ENCODE results near the gene PRUNE2.
"Not testable (repeated sequence)": the region's sequence is repeated elsewhere in the genome, so short reads cannot be mapped to it uniquely, and the experiment has no call there.

Gene PRUNE2

GRCh38 chr9:76858248-76858647 is 47.7 kb downstream of the PRUNE2 start:
- not testable (repeated sequence) for DNase-seq

- DNase-seq = no peak
These were observed 49.9 kb downstream of the PRUNE2 start for GRCh38 chr9:76856016-76856415.

- no peak for DNase-seq
These were observed 50.9 kb downstream of the PRUNE2 start for GRCh38 chr9:76855015-76855414.

GRCh38 chr9:76852026-76852425 is 53.9 kb downstream of the PRUNE2 start:
- no peak for DNase-seq

GRCh38 chr9:76846297-76846696 is 59.6 kb downstream of the PRUNE2 start:
- DNase-seq = no peak

GRCh38 chr9:76845254-76845653 is 60.7 kb downstream of the PRUNE2 start:
- no peak for DNase-seq

- peak; percentile 23 for DNase-seq
These were observed 70.2 kb downstream of the PRUNE2 start for GRCh38 chr9:76835571-76836283.

GRCh38 chr9:76828447-76828846 is 77.5 kb downstream of the PRUNE2 start:
- no peak for DNase-seq

- no peak for DNase-seq
These were observed 78.4 kb downstream of the PRUNE2 start for GRCh38 chr9:76827296-76828080.

- DNase-seq = no peak
These were observed 85.5 kb downstream of the PRUNE2 start for GRCh38 chr9:76820431-76820830.

- peak; percentile 47 for DNase-seq
These were observed 87.6 kb downstream of the PRUNE2 start for GRCh38 chr9:76818271-76818670.

GRCh38 chr9:76817489-76817888 is 88.4 kb downstream of the PRUNE2 start:
- no peak for DNase-seq

- DNase-seq = no peak
These were observed 93.3 kb downstream of the PRUNE2 start for GRCh38 chr9:76812591-76812990.

- DNase-seq = peak; percentile 42
These were observed 95.4 kb downstream of the PRUNE2 start for GRCh38 chr9:76810377-76810957.

GRCh38 chr9:76808636-76809035 is 97.3 kb downstream of the PRUNE2 start:
- no peak for DNase-seq

- no peak for DNase-seq
These were observed 102.2 kb downstream of the PRUNE2 start for GRCh38 chr9:76803762-76804161.

GRCh38 chr9:76803083-76803482 is 102.8 kb downstream of the PRUNE2 start:
- no peak for DNase-seq

GRCh38 chr9:76800901-76801300 is 105.0 kb downstream of the PRUNE2 start:
- DNase-seq = no peak

- no peak for DNase-seq
These were observed 106.4 kb downstream of the PRUNE2 start for GRCh38 chr9:76799473-76799872.

- DNase-seq = no peak
These were observed 107.4 kb downstream of the PRUNE2 start for GRCh38 chr9:76798527-76798926.

- DNase-seq = no peak
These were observed 109.6 kb downstream of the PRUNE2 start for GRCh38 chr9:76796296-76796695.

- DNase-seq = no peak
These were observed 112.0 kb downstream of the PRUNE2 start for GRCh38 chr9:76793784-76794431.

GRCh38 chr9:76789840-76790239 is 116.1 kb downstream of the PRUNE2 start:
- DNase-seq = no peak
